Hepatocyte (in vitro differentiated cells): ENCODE data around the gene RMI2. TPM values are rescaled to one million over a fixed set of nuclear protein-coding genes. Genes with fewer than 3 reads are reported as not detected.

Experiments used
- DNase-seq: peaks from one replicate; pipeline ENCODE4 v3.0.0-alpha.2; 2016; ENCODE audit warnings: low spot score
- H2AFZ ChIP-seq: fragments of 200-600 bp; sonication (generic); 2 replicates; pipeline ENCODE4 v1.6.0; 2016; ENCODE audit warnings: antibody characterized with exemption, mild to moderate bottlenecking
- H3K27ac ChIP-seq: fragments of 200-600 bp; sonication (generic); 2 replicates; pipeline ENCODE4 v1.5.1; 2016; ENCODE audit warnings: mild to moderate bottlenecking
- H3K27me3 ChIP-seq: fragments of 200-600 bp; sonication (generic); 2 replicates; pipeline ENCODE4 v1.6.1; 2016
- H3K36me3 ChIP-seq: fragments of 200-600 bp; sonication (generic); replicated peaks from 2 replicates; pipeline ENCODE4 v1.5.1; 2016; ENCODE audit warnings: low read depth; ENCODE audit not compliant: insufficient read depth
- H3K4me1 ChIP-seq: fragments of 200-600 bp; sonication (generic); 2 replicates; pipeline ENCODE4 v1.5.1; 2016; ENCODE audit warnings: mild to moderate bottlenecking, moderate library complexity; ENCODE audit not compliant: insufficient read depth
- H3K4me2 ChIP-seq: fragments of 200-600 bp; sonication (generic); 2 replicates; pipeline ENCODE4 v1.6.0; 2016
- H3K4me3 ChIP-seq: fragments of 200-600 bp; sonication (generic); 2 replicates; pipeline ENCODE4 v1.5.1; 2016; ENCODE audit warnings: mild to moderate bottlenecking
- H3K79me2 ChIP-seq: fragments of 200-600 bp; sonication (generic); 2 replicates; pipeline ENCODE4 v1.6.0; 2017; ENCODE audit warnings: mild to moderate bottlenecking
- H3K9me2 ChIP-seq: fragments of 200-600 bp; sonication (generic); replicated peaks from 2 replicates; pipeline ENCODE4 v1.6.0; 2017; ENCODE audit warnings: mild to moderate bottlenecking; ENCODE audit not compliant: insufficient read depth
- H3K9me3 ChIP-seq: fragments of 200-600 bp; sonication (generic); 2 replicates; pipeline ENCODE4 v1.5.1; 2016; ENCODE audit warnings: low read depth, mild to moderate bottlenecking
- H4K20me1 ChIP-seq: fragments of 200-600 bp; sonication (generic); 2 replicates; pipeline ENCODE4 v1.6.0; 2016; ENCODE audit warnings: mild to moderate bottlenecking; ENCODE audit not compliant: insufficient read depth, poor library complexity, severe bottlenecking
- CTCF ChIP-seq: fragments of 200-600 bp; sonication (generic); IDR thresholded peaks from 2 replicates; pipeline ENCODE4 v1.5.1; 2016; ENCODE audit warnings: antibody characterized with exemption, mild to moderate bottlenecking; ENCODE audit not compliant: poor library complexity
- EZH2 ChIP-seq: fragments of 200-600 bp; sonication (generic); IDR thresholded peaks from 2 replicates; pipeline ENCODE4 v1.6.1; 2016; ENCODE audit warnings: antibody characterized with exemption, mild to moderate bottlenecking, borderline replicate concordance
- EZH2phosphoT487 ChIP-seq: fragments of 200-600 bp; sonication (generic); IDR thresholded peaks from one replicate; pipeline ENCODE4 v1.6.1; 2018; ENCODE audit warnings: antibody characterized with exemption, mild to moderate bottlenecking, low read depth, moderate library complexity; ENCODE audit not compliant: unreplicated experiment, severe bottlenecking
- WGBS: methylation state at CpG from one replicate; pipeline ENCODE4 v1.1.6; 2016; ENCODE audit warnings: low lambda C conversion rate; ENCODE audit errors: missing lambda C conversion rate; 5-methylcytosine and 5-hydroxymethylcytosine counted together
- polyA plus RNA-seq: library from polyadenylated mRNA; unstranded; fragments of >200 nt; fragmentation: Nextera tagmentation; extraction: Ambion mirVana; gene quantifications from 2 replicates; pipeline ENCODE4 v1.2.1, GENCODE V29; 2016
- total RNA-seq: library from RNA; depleted of rRNA; stranded (reverse); fragments of >200 nt; gene quantifications from 2 replicates; pipeline ENCODE4 v1.2.3, GENCODE V29; 2014

RMI2 gene
- total and polyA plus RNA-seq, 2 experiments from 2014 or later: 9.8 to 11.4 TPM

- Histone ChIP-seq H3K4me2 (no peak overlapping the region), H3K79me2 (no peaks in the 10 kb centered on the region), H3K4me1 (peaks cover 10% of the 10 kb centered on the region), H2AFZ (no peak overlapping the region), H4K20me1 (no peaks in the 10 kb centered on the region), H3K9me2 (no peaks in the 10 kb centered on the region), H3K27me3 (no peaks in the 10 kb centered on the region), H3K27ac (no peak overlapping the region), H3K4me3 (no peak overlapping the region), H3K36me3 (no peaks in the 10 kb centered on the region), H3K9me3 (no peaks in the 10 kb centered on the region)
- no peak for DNase-seq
- WGBS: 94% methylated on average over 2 of the region's 2 CpGs
- TF ChIP-seq EZH2: no peak
- TF ChIP-seq EZH2phosphoT487: no peak
- no peak for TF ChIP-seq CTCF
Observed at GRCh38 chr16:11331967-11332366, 13.3 kb upstream of the RMI2 start.

- Histone ChIP-seq H3K4me1 (peaks cover 10% of the 10 kb centered on the region), H3K9me3 (no peaks in the 10 kb centered on the region), H2AFZ (no peak overlapping the region), H3K9me2 (no peaks in the 10 kb centered on the region), H3K4me2 (no peak overlapping the region), H3K4me3 (no peak overlapping the region), H3K27ac (no peak overlapping the region), H3K27me3 (no peaks in the 10 kb centered on the region), H3K79me2 (no peaks in the 10 kb centered on the region), H4K20me1 (no peaks in the 10 kb centered on the region), H3K36me3 (no peaks in the 10 kb centered on the region)
- TF ChIP-seq CTCF (no peak), EZH2phosphoT487 (no peak), EZH2 (no peak)
- 89% methylated on average over 9 of the region's 9 CpGs for WGBS
- no peak for DNase-seq
Observed at GRCh38 chr16:11333010-11333409, 12.2 kb upstream of the RMI2 start.

- no peaks in the 10 kb centered on the region for H3K36me3 ChIP-seq
- no peak overlapping the region for H3K27ac ChIP-seq
- H3K4me3 ChIP-seq: no peak overlapping the region
- peaks cover 9% of the 10 kb centered on the region for H3K4me1 ChIP-seq
- no peak overlapping the region for H2AFZ ChIP-seq
- H3K9me3 ChIP-seq: no peaks in the 10 kb centered on the region
- WGBS: 53% methylated on average over 8 of the region's 8 CpGs
- H3K79me2 ChIP-seq: no peaks in the 10 kb centered on the region
- H3K27me3 ChIP-seq: no peaks in the 10 kb centered on the region
- no peaks in the 10 kb centered on the region for H4K20me1 ChIP-seq
- H3K9me2 ChIP-seq: no peaks in the 10 kb centered on the region
- TF ChIP-seq CTCF (no peak), EZH2phosphoT487 (no peak), EZH2 (no peak)
- H3K4me2 ChIP-seq: no peak overlapping the region
- no peak for DNase-seq
Observed at GRCh38 chr16:11333702-11334101, 11.6 kb upstream of the RMI2 start.

- Histone ChIP-seq H3K79me2 (no peaks in the 10 kb centered on the region), H3K4me2 (no peak overlapping the region), H3K27ac (no peak overlapping the region), H4K20me1 (no peaks in the 10 kb centered on the region), H3K9me2 (no peaks in the 10 kb centered on the region), H3K27me3 (no peaks in the 10 kb centered on the region), H3K9me3 (no peaks in the 10 kb centered on the region), H3K36me3 (no peaks in the 10 kb centered on the region), H3K4me1 (no peaks in the 10 kb centered on the region), H2AFZ (no peak overlapping the region), H3K4me3 (no peak overlapping the region)
- TF ChIP-seq EZH2 (no peak), EZH2phosphoT487 (no peak), CTCF (no peak)
- 95% methylated on average over 6 of the region's 6 CpGs for WGBS
- no peak for DNase-seq
Observed at GRCh38 chr16:11334831-11335404, 10.3 kb upstream of the RMI2 start.
